GM12874 (cell line): ENCODE results near the gene DDX24.

Experiments
- TF ChIP-seq, protein P1 (sequence below): IDR thresholded peaks from 2 replicates; pipeline ENCODE4 v1.5.1; 2011; ENCODE audit warnings: low read depth, mild to moderate bottlenecking, control low read depth, low read length, moderate library complexity; ENCODE audit not compliant: insufficient read depth

DDX24 gene

DNA sequence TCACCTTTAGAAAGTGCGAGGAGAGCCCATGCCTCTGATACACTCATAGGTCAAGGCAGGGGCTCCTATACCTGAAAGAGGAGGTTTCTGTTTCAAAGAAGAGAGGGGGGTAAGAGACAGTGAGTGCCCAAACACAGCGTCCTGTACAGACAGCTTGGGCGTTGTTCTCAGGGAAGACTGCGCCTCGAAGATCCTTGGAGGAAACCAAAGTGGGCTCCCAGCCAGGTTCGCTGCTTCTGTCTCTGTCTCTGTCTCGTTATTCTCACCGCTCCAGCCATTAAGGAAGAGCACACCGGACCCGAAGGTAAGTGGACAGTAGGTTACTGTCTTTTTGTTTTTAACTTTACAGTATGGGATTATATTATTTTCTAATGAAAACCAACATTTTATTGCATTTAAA is 23.7 kb upstream of the DDX24 start:
- TF ChIP-seq, protein P1, sequence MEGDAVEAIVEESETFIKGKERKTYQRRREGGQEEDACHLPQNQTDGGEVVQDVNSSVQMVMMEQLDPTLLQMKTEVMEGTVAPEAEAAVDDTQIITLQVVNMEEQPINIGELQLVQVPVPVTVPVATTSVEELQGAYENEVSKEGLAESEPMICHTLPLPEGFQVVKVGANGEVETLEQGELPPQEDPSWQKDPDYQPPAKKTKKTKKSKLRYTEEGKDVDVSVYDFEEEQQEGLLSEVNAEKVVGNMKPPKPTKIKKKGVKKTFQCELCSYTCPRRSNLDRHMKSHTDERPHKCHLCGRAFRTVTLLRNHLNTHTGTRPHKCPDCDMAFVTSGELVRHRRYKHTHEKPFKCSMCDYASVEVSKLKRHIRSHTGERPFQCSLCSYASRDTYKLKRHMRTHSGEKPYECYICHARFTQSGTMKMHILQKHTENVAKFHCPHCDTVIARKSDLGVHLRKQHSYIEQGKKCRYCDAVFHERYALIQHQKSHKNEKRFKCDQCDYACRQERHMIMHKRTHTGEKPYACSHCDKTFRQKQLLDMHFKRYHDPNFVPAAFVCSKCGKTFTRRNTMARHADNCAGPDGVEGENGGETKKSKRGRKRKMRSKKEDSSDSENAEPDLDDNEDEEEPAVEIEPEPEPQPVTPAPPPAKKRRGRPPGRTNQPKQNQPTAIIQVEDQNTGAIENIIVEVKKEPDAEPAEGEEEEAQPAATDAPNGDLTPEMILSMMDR: no peak

DNA sequence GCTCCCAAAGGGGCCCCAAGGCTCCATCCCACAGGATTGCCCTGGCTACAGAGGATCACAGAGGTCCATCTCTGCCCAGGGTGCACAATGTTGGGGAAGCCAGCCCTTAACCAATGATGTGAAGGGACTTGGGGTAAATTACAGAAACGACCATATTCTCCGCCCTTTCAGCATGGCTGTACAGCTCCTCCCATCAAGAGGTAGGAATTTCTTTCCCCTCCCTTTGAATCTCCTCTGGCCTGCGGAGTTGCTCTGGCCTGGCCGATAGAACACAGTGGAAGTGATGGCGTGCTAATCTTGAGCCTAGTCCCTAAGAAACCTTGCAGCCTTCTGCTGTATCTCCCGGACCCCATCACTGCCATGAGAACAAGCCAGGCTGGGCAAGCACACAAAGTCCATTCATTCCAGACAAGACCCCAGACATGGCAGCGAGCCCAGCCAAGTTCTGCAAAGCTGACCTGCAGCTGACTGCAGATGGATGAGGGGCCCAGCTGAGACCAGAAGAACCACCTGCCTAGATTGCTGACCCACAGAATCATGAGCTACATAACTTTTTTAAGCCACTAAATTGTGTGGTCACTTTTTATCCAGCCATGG is 22.6 kb upstream of the DDX24 start:
- TF ChIP-seq, protein P1: no peak

DNA sequence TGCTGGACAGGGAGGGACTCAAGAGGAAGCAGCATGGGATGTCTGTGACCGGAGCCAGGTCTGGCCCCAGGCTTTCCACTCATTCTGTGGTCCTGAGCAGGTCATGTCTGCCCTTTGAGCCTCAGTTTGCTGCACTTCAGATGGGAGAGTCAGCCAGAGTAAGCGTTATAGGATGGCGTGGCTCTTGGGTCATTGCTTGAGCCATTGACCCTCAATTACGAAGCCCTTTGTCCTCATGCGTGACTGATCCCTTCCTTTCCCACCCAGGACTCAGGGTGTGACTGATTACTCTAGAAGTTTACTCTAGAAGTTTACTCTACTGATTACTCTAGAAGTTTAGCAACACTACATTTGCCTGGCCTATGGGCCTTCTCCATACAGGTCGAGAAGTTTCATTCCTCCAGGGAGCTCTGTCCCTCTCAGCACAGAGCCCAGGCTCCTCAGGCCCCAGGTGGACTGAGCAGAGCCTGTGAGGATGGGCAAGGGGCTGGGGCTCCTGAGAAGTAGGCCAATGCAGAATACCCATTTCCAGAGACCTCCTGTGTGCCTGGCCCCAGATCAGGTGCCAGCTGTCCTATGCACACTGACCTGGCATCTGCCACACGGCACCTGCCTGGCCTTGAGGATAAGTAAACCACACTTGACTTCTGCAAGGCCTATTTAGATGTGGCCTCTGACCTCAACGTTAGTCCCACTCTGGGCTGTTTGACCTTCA is 21.9 kb upstream of the DDX24 start:
- TF ChIP-seq, protein P1: no peak

DNA sequence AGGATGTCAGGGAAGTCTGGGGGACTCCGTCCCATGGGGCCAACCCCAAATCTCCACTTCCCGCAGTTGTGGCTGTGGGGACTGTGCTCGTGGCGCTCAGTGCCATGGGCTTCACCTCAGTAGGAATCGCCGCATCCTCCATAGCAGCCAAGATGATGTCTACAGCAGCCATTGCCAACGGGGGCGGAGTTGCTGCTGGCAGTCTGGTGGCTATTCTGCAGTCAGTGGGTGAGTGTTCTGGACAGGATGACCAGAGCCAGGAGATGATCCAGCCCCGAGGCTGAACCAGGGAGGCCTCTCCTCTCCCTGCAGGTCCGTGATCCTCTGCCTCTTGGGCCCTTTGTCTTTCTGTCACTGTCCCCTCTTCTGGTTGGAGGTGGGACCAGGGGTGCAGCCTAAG is 20.7 kb upstream of the DDX24 start:
- TF ChIP-seq, protein P1: no peak

DNA sequence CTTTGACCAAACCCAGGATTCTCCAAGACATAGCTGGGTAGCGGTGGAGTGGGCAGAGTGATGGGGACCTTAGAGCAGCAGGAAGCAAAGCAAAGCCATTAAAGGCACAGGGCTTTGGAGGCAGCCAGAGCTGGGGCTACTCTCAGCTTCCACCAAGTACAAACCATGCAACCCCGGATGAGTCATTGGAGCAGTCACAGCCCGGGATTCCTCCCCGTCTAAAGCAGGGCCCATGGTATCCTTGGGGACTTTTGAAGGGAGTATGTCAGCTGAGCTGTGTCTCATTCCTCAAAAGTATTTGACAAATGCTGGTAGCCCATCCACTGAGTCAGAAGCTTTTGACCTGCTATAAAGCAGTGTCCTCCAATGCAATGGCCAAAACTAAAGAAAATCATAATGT is 19.8 kb upstream of the DDX24 start:
- TF ChIP-seq, protein P1: no peak

DNA sequence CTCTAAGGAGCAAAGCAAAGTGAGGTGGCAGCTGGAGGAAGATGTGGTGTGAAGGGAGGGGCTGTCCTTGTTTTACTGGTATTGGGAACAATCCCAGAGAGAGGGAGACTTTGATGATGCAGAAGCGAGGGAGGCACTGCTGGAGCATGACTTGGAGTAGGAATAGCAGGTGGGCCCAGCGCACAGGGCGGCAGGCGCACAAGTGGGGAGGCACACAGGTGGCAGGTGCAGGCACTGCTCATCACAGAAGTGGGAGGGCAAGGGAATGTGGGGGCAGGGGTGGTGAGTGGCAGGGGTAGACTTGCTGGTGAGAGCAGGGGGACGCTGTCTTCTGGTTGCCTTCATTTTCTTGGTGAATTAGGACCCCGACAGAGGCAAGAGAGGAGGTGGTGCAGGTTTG is 18.0 kb upstream of the DDX24 start:
- TF ChIP-seq, protein P1: no peak

DNA sequence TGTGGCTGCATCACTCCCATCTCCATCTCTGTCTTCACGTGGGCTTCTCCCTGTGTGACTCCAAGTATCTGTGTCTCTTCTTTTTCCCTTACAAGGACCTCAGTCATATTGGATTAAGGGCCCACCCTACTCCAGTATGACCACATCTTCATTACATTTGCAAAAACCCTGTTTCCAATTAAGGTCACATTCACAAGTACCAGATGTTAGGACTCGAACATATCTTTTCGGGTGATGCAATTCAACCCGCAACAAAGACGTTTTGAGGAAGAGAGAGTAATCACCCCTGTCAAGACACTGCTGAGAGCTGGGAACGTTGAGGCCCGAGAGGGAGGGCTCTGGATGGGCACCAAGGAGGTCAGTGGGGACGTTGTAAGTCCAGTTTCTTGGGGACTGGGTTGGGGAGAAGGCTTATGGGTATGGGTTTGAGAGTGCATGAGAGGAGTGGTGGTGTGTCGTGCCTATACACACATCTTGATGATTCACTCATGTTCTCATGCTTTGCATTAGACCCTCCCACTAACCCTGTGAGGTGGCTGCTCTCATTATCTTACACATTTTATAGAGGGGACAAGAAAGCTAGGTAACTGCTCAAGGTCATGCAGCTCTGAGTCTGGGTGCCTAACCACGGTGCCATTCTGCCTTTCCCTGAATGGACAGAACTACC is 17.5 kb upstream of the DDX24 start:
- TF ChIP-seq, protein P1: no peak
